IMR-90 (cell line): ENCODE results near the gene PTPRC. TPM values are rescaled to one million over a fixed set of nuclear protein-coding genes. Genes with fewer than 3 reads are reported as not detected.

Experiments used
- ATAC-seq: fragments of 200-7000 bp; cut with Tn5 transposase; 2 replicates; pipeline ENCODE4 v1.9.1; 2020; ENCODE audit warnings: low read depth, mild to moderate bottlenecking, moderate library complexity
- BruUV-seq: library from RNA; stranded (reverse); fragments of 400-500 nt; replicated peaks from 2 replicates; lab custom pipeline; 2021; lab: Mats Ljungman, UMichigan
- CTCF ChIA-PET: fragments of 300-600 bp; formaldehyde crosslinking; extraction: SDS; loops from one replicate; lab custom pipeline; 2021; ENCODE audit warnings: antibody characterized with exemption; lab: Yijun Ruan, JAX
- POLR2A ChIA-PET: fragments of 300-600 bp; sonication (Branson Sonifier 250); formaldehyde crosslinking; loops from one replicate; lab custom pipeline; 2022; ENCODE audit warnings: antibody characterized with exemption; ENCODE audit not compliant: unreplicated experiment; lab: Charles Lee
- DNase-seq: peaks from one replicate; pipeline ENCODE4 v3.0.0; 2013
- H2AFZ ChIP-seq: replicated peaks from 2 replicates; pipeline ENCODE3; 2013; ENCODE audit warnings: low read length, mild to moderate bottlenecking; ENCODE audit not compliant: poor library complexity
- H2AK5ac ChIP-seq: 2 replicates; pipeline ENCODE4 v1.6.1; 2013; ENCODE audit warnings: low read depth, low read length, inconsistent platforms
- H2AK9ac ChIP-seq: replicated peaks from 2 replicates; pipeline ENCODE3; 2013; ENCODE audit warnings: mild to moderate bottlenecking, low read depth, low read length, moderate library complexity; ENCODE audit not compliant: poor library complexity
- H2BK120ac ChIP-seq: 2 replicates; pipeline ENCODE4 v1.6.1; 2013; ENCODE audit warnings: low read depth, low read length, inconsistent platforms
- H2BK15ac ChIP-seq: 3 replicates; pipeline ENCODE4 v1.6.1; 2013; ENCODE audit warnings: low read depth, low read length, inconsistent platforms
- H2BK20ac ChIP-seq: 2 replicates; pipeline ENCODE4 v1.6.1; 2013; ENCODE audit warnings: low read depth, mild to moderate bottlenecking, inconsistent platforms, low read length, moderate library complexity
- H2BK5ac ChIP-seq: 2 replicates; pipeline ENCODE4 v1.6.1; 2013; ENCODE audit warnings: mild to moderate bottlenecking, low read depth, low read length, inconsistent platforms; ENCODE audit not compliant: poor library complexity, severe bottlenecking
- H3K14ac ChIP-seq: replicated peaks from 2 replicates; pipeline ENCODE4 v1.6.1; 2013; ENCODE audit warnings: low read depth, low read length, inconsistent platforms
- H3K18ac ChIP-seq: 2 replicates; pipeline ENCODE4 v1.6.1; 2013; ENCODE audit warnings: low read depth, low read length, control low read depth
- H3K23ac ChIP-seq: 2 replicates; pipeline ENCODE4 v1.6.1; 2013; ENCODE audit warnings: low read depth, low read length, inconsistent platforms
- H3K27ac ChIP-seq: 2 replicates; pipeline ENCODE4 v1.5.1; 2013; ENCODE audit warnings: mild to moderate bottlenecking, control low read depth, low read length; ENCODE audit not compliant: insufficient read depth
- H3K27me3 ChIP-seq: 2 replicates; pipeline ENCODE4 v1.6.1; 2013; ENCODE audit warnings: low read length; ENCODE audit not compliant: control insufficient read depth, insufficient read depth
- H3K36me3 ChIP-seq: 2 replicates; pipeline ENCODE4 v1.6.1; 2013; ENCODE audit warnings: low read length, mixed read lengths; ENCODE audit not compliant: control insufficient read depth, insufficient read depth
- H3K4ac ChIP-seq: 2 replicates; pipeline ENCODE4 v1.6.1; 2013; ENCODE audit warnings: low read depth, low read length, inconsistent platforms
- H3K4me1 ChIP-seq: 2 replicates; pipeline ENCODE4 v1.6.1; 2013; ENCODE audit warnings: low read length, mixed read lengths; ENCODE audit not compliant: control insufficient read depth, insufficient read depth
- H3K4me2 ChIP-seq: 2 replicates; pipeline ENCODE4 v1.6.1; 2013; ENCODE audit warnings: low read depth, mild to moderate bottlenecking, control low read depth, low read length, moderate library complexity
- H3K4me3 ChIP-seq: 2 replicates; pipeline ENCODE4 v1.5.1; 2013; ENCODE audit warnings: low read depth, mild to moderate bottlenecking, control low read depth, low read length, moderate library complexity; ENCODE audit not compliant: insufficient read depth
- H3K56ac ChIP-seq: 2 replicates; pipeline ENCODE4 v1.6.1; 2013; ENCODE audit warnings: low read length, inconsistent platforms; ENCODE audit not compliant: insufficient read depth; ENCODE audit errors: extremely low read depth
- H3K79me1 ChIP-seq, 2 experiments: 2 replicates each; pipeline ENCODE4 v1.6.1; 2013; ENCODE audit warnings: low read length in 2 of 2, inconsistent platforms in 1 of 2, low read depth in 1 of 2
- H3K9ac ChIP-seq: 2 replicates; pipeline ENCODE4 v1.6.1; 2013; ENCODE audit warnings: low read depth, low read length, control low read depth
- H3K9me1 ChIP-seq: 2 replicates; pipeline ENCODE4 v1.6.1; 2013; ENCODE audit warnings: low read length, inconsistent platforms; ENCODE audit not compliant: insufficient read depth
- H3K9me3 ChIP-seq: 2 replicates; pipeline ENCODE4 v1.6.1; 2013; ENCODE audit warnings: low read length; ENCODE audit not compliant: control insufficient read depth, insufficient read depth
- H4K20me1 ChIP-seq: 2 replicates; pipeline ENCODE4 v1.6.1; 2013; ENCODE audit warnings: low read length, inconsistent platforms; ENCODE audit not compliant: insufficient read depth
- H4K5ac ChIP-seq: 2 replicates; pipeline ENCODE4 v1.6.1; 2013; ENCODE audit warnings: mild to moderate bottlenecking, low read depth, low read length, control low read depth
- H4K8ac ChIP-seq, 2 experiments: 2 replicates each; pipeline ENCODE4 v1.6.1; 2013; ENCODE audit warnings: low read depth in 2 of 2, low read length in 2 of 2, control low read depth in 1 of 2, inconsistent platforms in 1 of 2
- H4K91ac ChIP-seq: 2 replicates; pipeline ENCODE4 v1.6.1; 2013; ENCODE audit warnings: low read depth, low read length, inconsistent platforms; ENCODE audit not compliant: insufficient read depth
- BHLHE40 ChIP-seq: fragments of 150-350 bp; IDR thresholded peaks from 2 replicates; pipeline ENCODE4 v1.6.1; 2016; ENCODE audit warnings: mild to moderate bottlenecking, low read depth, low read length
- CEBPB ChIP-seq: IDR thresholded peaks from 2 replicates; pipeline ENCODE4 v1.6.1; 2012; ENCODE audit warnings: low read depth, low read length, improper control_type of control experiment
- CHD1 ChIP-seq: IDR thresholded peaks from 2 replicates; pipeline ENCODE4 v1.6.1; 2012; ENCODE audit warnings: low read depth, low read length, improper control_type of control experiment
- FOS ChIP-seq: fragments of 150-350 bp; IDR thresholded peaks from 2 replicates; pipeline ENCODE4 v1.6.1; 2016; ENCODE audit warnings: low read depth, low read length
- MAFK ChIP-seq: IDR thresholded peaks from 2 replicates; pipeline ENCODE4 v1.6.1; 2012; ENCODE audit warnings: low read depth, low read length, improper control_type of control experiment
- MAZ ChIP-seq: IDR thresholded peaks from 2 replicates; pipeline ENCODE4 v1.6.1; 2012; ENCODE audit warnings: low read depth, mild to moderate bottlenecking, low read length, improper control_type of control experiment, moderate library complexity, borderline replicate concordance
- MXI1 ChIP-seq: IDR thresholded peaks from 2 replicates; pipeline ENCODE4 v1.6.1; 2012; ENCODE audit warnings: low read depth, mild to moderate bottlenecking, low read length, moderate library complexity, borderline replicate concordance
- NFE2L2 ChIP-seq: fragments of 150-350 bp; IDR thresholded peaks from 2 replicates; pipeline ENCODE4 v1.6.1; 2016; ENCODE audit warnings: low read depth, mild to moderate bottlenecking, low read length
- POLR2A ChIP-seq: IDR thresholded peaks from 2 replicates; pipeline ENCODE4 v1.6.1; 2012; ENCODE audit warnings: mild to moderate bottlenecking, low read depth, low read length
- RAD21 ChIP-seq: IDR thresholded peaks from 2 replicates; pipeline ENCODE4 v1.6.1; 2012; ENCODE audit warnings: low read length, improper control_type of control experiment
- RCOR1 ChIP-seq: IDR thresholded peaks from 2 replicates; pipeline ENCODE4 v1.6.1; 2012; ENCODE audit warnings: mild to moderate bottlenecking, low read length, improper control_type of control experiment; ENCODE audit not compliant: insufficient replicate concordance
- RFX5 ChIP-seq: IDR thresholded peaks from 2 replicates; pipeline ENCODE4 v1.8.0; 2012; ENCODE audit warnings: low read depth, mild to moderate bottlenecking, low read length, moderate library complexity
- SMC3 ChIP-seq: fragments of 150-350 bp; IDR thresholded peaks from 2 replicates; pipeline ENCODE4 v1.6.1; 2016; ENCODE audit warnings: low read depth, mild to moderate bottlenecking, antibody characterized with exemption, low read length, moderate library complexity
- WGBS, 2 experiments: methylation state at CpG; one replicate each; pipeline versions ENCODE4 v1.1.5 to v1.1.7; 2013; ENCODE audit warnings: missing lambda C conversion rate in 2 of 2; ENCODE audit not compliant: insufficient read length in 1 of 2; ENCODE audit errors: extremely low coverage in 2 of 2; 5-methylcytosine and 5-hydroxymethylcytosine counted together
- dilution Hi-C: fragments of 300-500 bp; cut with HindIII; formaldehyde crosslinking; loops from one replicate; pipeline ENCODE4 v1.14.3; 2018; ENCODE audit warnings: low sequenced_read_pairs; ENCODE audit not compliant: unreplicated experiment
- in situ Hi-C: fragments of 300-500 bp; cut with MboI; formaldehyde crosslinking; loops from 3 replicates; pipeline ENCODE4 v1.14.3; 2019; ENCODE audit warnings: low sequenced_read_pairs, inconsistent platforms, mixed read lengths
- intact Hi-C: fragments of 100-400 bp; cut with micrococcal nuclease; formaldehyde crosslinking; loops from 2 replicates; pipeline ENCODE4 v1.10.0; 2022
- polyA plus RNA-seq, 3 experiments: library from polyadenylated mRNA; depleted of rRNA; stranded (reverse); fragments of >200 nt; gene quantifications; 2 replicates each; pipeline ENCODE4 v1.2.3, GENCODE V29; 2012; ENCODE audit warnings: low replicate concordance in 1 of 3
- total RNA-seq: library from RNA; depleted of rRNA; stranded (reverse); fragments of >200 nt; gene quantifications from 2 replicates; pipeline ENCODE4 v1.2.3, GENCODE V29; 2012
- TF ChIP-seq, protein P1 (sequence below): fragments of 150-350 bp; IDR thresholded peaks from 2 replicates; pipeline ENCODE4 v1.6.1; 2016; ENCODE audit warnings: low read depth, mild to moderate bottlenecking, low read length, moderate library complexity, borderline replicate concordance
- TF ChIP-seq, protein P2 (sequence below): fragments of 150-350 bp; IDR thresholded peaks from 2 replicates; pipeline ENCODE4 v1.6.1; 2017; ENCODE audit warnings: mild to moderate bottlenecking, antibody characterized with exemption, low read length, low read depth
- TF ChIP-seq, protein P3 (sequence below): conservative IDR thresholded peaks from 2 replicates; pipeline ENCODE4 v1.5.1; 2012; ENCODE audit warnings: mild to moderate bottlenecking, low read depth, low read length, improper control_type of control experiment

The PTPRC gene
- total and polyA plus RNA-seq, 2 of the 4 experiments (the other 2 are of a cell fraction) = not detected

DNA sequence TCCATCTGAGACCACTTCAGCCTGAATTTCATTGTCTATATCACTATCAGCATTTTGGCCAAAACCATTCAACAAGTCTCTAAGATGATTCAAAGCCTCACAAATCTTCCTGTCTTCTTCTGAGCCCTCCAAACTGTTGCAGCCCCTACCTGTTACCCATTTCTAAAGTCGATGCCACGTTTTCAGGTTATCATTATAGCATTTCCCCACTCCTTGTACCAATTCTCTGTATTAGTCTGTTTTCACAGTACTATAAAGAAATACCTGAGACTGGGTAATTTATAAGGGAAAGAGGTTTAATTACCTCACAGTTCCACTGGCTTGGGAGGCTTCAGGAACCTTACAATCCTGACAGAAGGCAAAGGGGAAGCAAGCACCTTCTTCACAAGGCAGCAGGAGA, 158.8 kb downstream of the PTPRC start:
- BruUV-seq = no TSS peak
- Histone ChIP-seq H2BK120ac (no peak overlapping the region), H3K27me3 (no peaks in the 10 kb centered on the region), H2BK20ac (no peak overlapping the region), H3K14ac (no peak overlapping the region), H3K9ac (no peak overlapping the region), H3K79me1 (no peaks in the 10 kb centered on the region), H2BK15ac (no peak overlapping the region; the same call in 2 of the 3 replicates), H3K4me2 (no peak overlapping the region), H3K23ac (no peak overlapping the region), H2AK5ac (no peak overlapping the region), H3K4me3 (no peak overlapping the region), H3K4me1 (peaks cover 1% of the 10 kb centered on the region; the same call in 1 of the 2 replicates), H3K36me3 (no peaks in the 10 kb centered on the region), H3K56ac (no peak overlapping the region), H4K91ac (no peak overlapping the region), H3K4ac (no peak overlapping the region), H4K20me1 (no peaks in the 10 kb centered on the region), H2AK9ac (no peak overlapping the region), H3K27ac (no peak overlapping the region), H3K9me1 (no peaks in the 10 kb centered on the region), H3K18ac (no peak overlapping the region), H2BK5ac (no peak overlapping the region), H3K9me3 (peaks cover 16% of the 10 kb centered on the region), H2AFZ (no peak overlapping the region), H4K8ac (no peak overlapping the region), H4K5ac (no peak overlapping the region)
- no CpG with 5 or more reads among the region's 2 CpGs for WGBS, 2 experiments
- dilution Hi-C loops = no loop called here
- CTCF ChIA-PET = no interaction called here
- intact Hi-C loops = no loop called here
- DNase-seq = no peak
- POLR2A ChIA-PET = no interaction called here
- in situ Hi-C loops = loop anchor here (25.0 kb wide), 1 partner anchor 315 kb away; no protein-coding TSS in a partner anchor
- TF ChIP-seq MAZ = no peak
- TF ChIP-seq NFE2L2 = no peak
- TF ChIP-seq CHD1 = no peak
- no peak for TF ChIP-seq RAD21
- TF ChIP-seq POLR2A = no peak
- TF ChIP-seq CEBPB = no peak
- TF ChIP-seq RCOR1 = no peak
- TF ChIP-seq FOS = no peak
- TF ChIP-seq BHLHE40 = no peak
- TF ChIP-seq SMC3 = no peak
- TF ChIP-seq, protein P1, sequence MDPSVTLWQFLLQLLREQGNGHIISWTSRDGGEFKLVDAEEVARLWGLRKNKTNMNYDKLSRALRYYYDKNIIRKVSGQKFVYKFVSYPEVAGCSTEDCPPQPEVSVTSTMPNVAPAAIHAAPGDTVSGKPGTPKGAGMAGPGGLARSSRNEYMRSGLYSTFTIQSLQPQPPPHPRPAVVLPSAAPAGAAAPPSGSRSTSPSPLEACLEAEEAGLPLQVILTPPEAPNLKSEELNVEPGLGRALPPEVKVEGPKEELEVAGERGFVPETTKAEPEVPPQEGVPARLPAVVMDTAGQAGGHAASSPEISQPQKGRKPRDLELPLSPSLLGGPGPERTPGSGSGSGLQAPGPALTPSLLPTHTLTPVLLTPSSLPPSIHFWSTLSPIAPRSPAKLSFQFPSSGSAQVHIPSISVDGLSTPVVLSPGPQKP = no peak
- no peak for TF ChIP-seq RFX5
- TF ChIP-seq, protein P2, sequence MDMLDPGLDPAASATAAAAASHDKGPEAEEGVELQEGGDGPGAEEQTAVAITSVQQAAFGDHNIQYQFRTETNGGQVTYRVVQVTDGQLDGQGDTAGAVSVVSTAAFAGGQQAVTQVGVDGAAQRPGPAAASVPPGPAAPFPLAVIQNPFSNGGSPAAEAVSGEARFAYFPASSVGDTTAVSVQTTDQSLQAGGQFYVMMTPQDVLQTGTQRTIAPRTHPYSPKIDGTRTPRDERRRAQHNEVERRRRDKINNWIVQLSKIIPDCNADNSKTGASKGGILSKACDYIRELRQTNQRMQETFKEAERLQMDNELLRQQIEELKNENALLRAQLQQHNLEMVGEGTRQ = no peak
- no peak for TF ChIP-seq MXI1
- TF ChIP-seq, protein P3, sequence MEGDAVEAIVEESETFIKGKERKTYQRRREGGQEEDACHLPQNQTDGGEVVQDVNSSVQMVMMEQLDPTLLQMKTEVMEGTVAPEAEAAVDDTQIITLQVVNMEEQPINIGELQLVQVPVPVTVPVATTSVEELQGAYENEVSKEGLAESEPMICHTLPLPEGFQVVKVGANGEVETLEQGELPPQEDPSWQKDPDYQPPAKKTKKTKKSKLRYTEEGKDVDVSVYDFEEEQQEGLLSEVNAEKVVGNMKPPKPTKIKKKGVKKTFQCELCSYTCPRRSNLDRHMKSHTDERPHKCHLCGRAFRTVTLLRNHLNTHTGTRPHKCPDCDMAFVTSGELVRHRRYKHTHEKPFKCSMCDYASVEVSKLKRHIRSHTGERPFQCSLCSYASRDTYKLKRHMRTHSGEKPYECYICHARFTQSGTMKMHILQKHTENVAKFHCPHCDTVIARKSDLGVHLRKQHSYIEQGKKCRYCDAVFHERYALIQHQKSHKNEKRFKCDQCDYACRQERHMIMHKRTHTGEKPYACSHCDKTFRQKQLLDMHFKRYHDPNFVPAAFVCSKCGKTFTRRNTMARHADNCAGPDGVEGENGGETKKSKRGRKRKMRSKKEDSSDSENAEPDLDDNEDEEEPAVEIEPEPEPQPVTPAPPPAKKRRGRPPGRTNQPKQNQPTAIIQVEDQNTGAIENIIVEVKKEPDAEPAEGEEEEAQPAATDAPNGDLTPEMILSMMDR = no peak
- no peak for TF ChIP-seq MAFK
- ATAC-seq = no peak
